Right lobe of liver (tissue), 4 donors: ENCODE results near the gene SHC4.

ENCODE experiments used
- POLR2A ChIP-seq: fragments of 450-650 bp; IDR thresholded peaks from one replicate; pipeline ENCODE4 v1.6.1; 2017; ENCODE audit warnings: antibody characterized with exemption, mild to moderate bottlenecking
- TF ChIP-seq, protein P1 (sequence below), 4 donors: fragments of 200-600 bp in 3 of 4; fragments of 450-650 bp in 1 of 4; IDR thresholded peaks; one replicate each; pipeline versions ENCODE4 v1.5.1 to v1.8.0; 2016 to 2022; ENCODE audit warnings: antibody characterized with exemption in 4 of 4, mild to moderate bottlenecking in 2 of 4
- donor health status: DM: no; HTN: no; CAD: no.
- donor health status: DM: no; HTN: no; CAD: no.
- donor health status: DM: no; HTN: yes; CAD: no.

GRCh38 chr15:48806151-48806550, 157.6 kb downstream of the SHC4 start:
- no peak for TF ChIP-seq POLR2A
- TF ChIP-seq, protein P1, sequence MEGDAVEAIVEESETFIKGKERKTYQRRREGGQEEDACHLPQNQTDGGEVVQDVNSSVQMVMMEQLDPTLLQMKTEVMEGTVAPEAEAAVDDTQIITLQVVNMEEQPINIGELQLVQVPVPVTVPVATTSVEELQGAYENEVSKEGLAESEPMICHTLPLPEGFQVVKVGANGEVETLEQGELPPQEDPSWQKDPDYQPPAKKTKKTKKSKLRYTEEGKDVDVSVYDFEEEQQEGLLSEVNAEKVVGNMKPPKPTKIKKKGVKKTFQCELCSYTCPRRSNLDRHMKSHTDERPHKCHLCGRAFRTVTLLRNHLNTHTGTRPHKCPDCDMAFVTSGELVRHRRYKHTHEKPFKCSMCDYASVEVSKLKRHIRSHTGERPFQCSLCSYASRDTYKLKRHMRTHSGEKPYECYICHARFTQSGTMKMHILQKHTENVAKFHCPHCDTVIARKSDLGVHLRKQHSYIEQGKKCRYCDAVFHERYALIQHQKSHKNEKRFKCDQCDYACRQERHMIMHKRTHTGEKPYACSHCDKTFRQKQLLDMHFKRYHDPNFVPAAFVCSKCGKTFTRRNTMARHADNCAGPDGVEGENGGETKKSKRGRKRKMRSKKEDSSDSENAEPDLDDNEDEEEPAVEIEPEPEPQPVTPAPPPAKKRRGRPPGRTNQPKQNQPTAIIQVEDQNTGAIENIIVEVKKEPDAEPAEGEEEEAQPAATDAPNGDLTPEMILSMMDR (IDR thresholded peaks at IDR 0.05): no peak
